Prostate gland (tissue), 2 donors: ENCODE results near the gene RPL37.

Experiments used
- POLR2A ChIP-seq: fragments of 450-650 bp; IDR thresholded peaks from one replicate; pipeline ENCODE4 v1.6.1; 2016; ENCODE audit warnings: antibody characterized with exemption, mild to moderate bottlenecking
- POLR2AphosphoS5 ChIP-seq: sonication (generic); formaldehyde crosslinking; IDR thresholded peaks from one replicate; pipeline ENCODE4 v1.6.1; 2017; ENCODE audit warnings: antibody characterized with exemption
- TF ChIP-seq, protein P1 (sequence below), 4 experiments: fragments of 200-600 bp in 2 of 4; fragments of 450-650 bp in 2 of 4; sonication (generic) in 2 of 4; IDR thresholded peaks; 1 replicate in 3 of 4; 2 replicates in 1 of 4; pipeline ENCODE4 v1.5.1; 2016 to 2019; ENCODE audit warnings: antibody characterized with exemption in 4 of 4, mild to moderate bottlenecking in 2 of 4, moderate library complexity in 2 of 4

DNA sequence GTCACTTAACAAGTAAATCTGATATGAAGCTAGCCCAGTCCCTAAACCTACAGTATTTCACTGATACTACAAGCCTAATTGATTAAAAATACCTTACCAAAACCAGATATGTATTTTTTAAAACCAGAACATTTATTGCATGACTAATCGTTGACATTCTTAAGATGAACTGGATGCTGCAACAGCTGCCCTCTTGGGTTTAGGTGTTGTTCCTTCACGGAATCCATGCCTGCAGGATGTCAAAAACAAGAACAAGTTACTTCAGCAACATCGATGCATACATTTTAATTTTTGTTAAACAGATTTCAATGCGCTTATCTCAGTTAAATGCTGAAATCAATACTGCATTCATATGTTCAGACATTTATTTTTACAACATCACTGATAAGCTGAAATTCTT is 2.7 kb downstream of the RPL37 start:
- TF ChIP-seq, protein P1, sequence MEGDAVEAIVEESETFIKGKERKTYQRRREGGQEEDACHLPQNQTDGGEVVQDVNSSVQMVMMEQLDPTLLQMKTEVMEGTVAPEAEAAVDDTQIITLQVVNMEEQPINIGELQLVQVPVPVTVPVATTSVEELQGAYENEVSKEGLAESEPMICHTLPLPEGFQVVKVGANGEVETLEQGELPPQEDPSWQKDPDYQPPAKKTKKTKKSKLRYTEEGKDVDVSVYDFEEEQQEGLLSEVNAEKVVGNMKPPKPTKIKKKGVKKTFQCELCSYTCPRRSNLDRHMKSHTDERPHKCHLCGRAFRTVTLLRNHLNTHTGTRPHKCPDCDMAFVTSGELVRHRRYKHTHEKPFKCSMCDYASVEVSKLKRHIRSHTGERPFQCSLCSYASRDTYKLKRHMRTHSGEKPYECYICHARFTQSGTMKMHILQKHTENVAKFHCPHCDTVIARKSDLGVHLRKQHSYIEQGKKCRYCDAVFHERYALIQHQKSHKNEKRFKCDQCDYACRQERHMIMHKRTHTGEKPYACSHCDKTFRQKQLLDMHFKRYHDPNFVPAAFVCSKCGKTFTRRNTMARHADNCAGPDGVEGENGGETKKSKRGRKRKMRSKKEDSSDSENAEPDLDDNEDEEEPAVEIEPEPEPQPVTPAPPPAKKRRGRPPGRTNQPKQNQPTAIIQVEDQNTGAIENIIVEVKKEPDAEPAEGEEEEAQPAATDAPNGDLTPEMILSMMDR (IDR thresholded peaks at IDR 0.05), result no peak
- no peak for TF ChIP-seq POLR2AphosphoS5
- TF ChIP-seq POLR2A, result no peak
